ENCODE measurements around the gene MIPEP.

Gene MIPEP

DNA sequence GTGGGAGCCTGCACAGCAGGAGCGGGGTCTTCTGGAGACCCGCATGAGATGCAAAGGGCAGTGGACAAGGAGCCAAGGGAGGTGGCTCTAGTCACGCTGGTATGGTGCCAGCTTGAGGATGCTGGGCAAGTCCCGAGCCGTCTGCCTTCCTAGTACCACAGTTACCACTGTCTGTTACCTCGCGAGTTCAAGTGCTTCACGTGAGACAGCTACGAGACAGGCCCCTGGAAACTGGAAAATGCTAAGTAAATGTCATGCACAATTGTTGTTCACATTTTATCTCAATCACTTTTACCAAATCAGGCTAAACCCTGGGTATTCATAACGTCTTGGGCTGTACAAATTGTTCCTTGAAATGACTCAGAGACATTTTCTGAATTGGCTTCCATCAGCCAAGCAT lies 163.3 kb downstream of the MIPEP start:
- Histone ChIP-seq H3K23ac (ENCODE audit: low read length) (no peak overlapping the region), H2AK5ac (ENCODE audit: low read length) (no peak overlapping the region), H3K4ac (ENCODE audit: low read depth, low read length) (no peak overlapping the region), H2BK120ac (ENCODE audit: low read depth, low read length) (no peak overlapping the region), H3K56ac (ENCODE audit: low read length) (no peak overlapping the region), H3K79me2 (ENCODE audit: control insufficient read depth, insufficient read depth, low read length) (no peaks in the 10 kb centered on the region), H4K8ac (ENCODE audit: low read depth, low read length) (no peak overlapping the region), H4K5ac (ENCODE audit: low read length) (no peak overlapping the region), H3K18ac (ENCODE audit: low read length) (no peak overlapping the region), H3K27me3 (ENCODE audit: insufficient read depth, low read length, poor library complexity) (no peaks in the 10 kb centered on the region), H3K79me1 (ENCODE audit: low read length) (no peaks in the 10 kb centered on the region), H2BK15ac (replicated peaks; ENCODE audit: low read depth) (no peak overlapping the region), H3K27ac (ENCODE audit: low read depth, low read length) (no peak overlapping the region), H2BK5ac (ENCODE audit: low read length) (no peak overlapping the region), H3K4me1 (ENCODE audit: control insufficient read depth, low read depth, low read length) (no peaks in the 10 kb centered on the region), H3K36me3 (ENCODE audit: control insufficient read depth, insufficient read depth, low read length) (no peaks in the 10 kb centered on the region), H3K4me3 (ENCODE audit: low read length) (no peak overlapping the region), H3K9ac (ENCODE audit: low read length) (no peak overlapping the region), H3K4me2 (ENCODE audit: low read length) (no peak overlapping the region)
- WGBS (ENCODE audit: extremely low coverage, insufficient coverage, low lambda C conversion rate), result no CpG with 5 or more reads among the region's 10 CpGs
- DNase-seq, result no peak

DNA sequence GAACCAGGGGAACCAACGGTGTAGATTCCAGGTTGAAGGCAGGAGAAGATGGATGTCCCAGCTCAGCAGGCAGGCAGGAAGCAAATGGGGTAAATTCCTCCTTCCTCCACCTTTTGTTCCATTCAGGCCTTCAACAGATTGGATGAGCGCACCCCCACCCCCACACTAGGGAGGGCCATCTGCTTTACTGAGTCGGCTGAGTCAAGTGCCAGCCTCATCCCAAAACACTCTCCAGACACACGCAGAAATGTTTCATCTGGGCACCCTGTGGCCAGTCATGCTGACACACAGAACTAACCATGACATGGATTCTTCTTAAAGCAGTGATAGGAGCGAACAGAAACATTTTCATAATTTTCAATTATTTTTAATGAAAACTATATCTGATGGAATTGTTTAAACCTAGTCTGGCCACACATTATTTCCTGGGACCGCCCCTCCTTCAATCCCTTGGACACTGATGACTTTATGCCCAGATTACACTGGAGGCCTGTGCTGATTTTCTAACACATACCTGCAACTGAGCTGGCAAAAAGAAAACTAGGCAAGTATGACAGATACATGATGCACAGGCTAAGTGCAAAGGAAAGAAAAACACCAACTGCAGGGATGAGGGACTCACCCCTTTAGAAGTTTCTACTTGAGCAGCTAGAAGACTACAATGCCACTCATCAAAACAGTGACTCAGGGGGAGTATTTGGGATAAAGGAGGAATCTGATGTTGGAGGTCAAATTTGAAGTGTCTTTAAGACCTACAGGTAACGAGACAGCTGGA lies 164.8 kb downstream of the MIPEP start:
- H3K79me2 ChIP-seq (ENCODE audit: control insufficient read depth, insufficient read depth, low read length), result no peaks in the 10 kb centered on the region
- H3K27ac ChIP-seq (ENCODE audit: low read depth, low read length), result no peak overlapping the region
- H2BK15ac ChIP-seq (replicated peaks; ENCODE audit: low read depth), result no peak overlapping the region
- H3K4ac ChIP-seq (ENCODE audit: low read depth, low read length), result no peak overlapping the region
- WGBS (ENCODE audit: extremely low coverage, insufficient coverage, low lambda C conversion rate), result no CpG with 5 or more reads among the region's 7 CpGs
- H3K4me3 ChIP-seq (ENCODE audit: low read length), result no peak overlapping the region
- no peaks in the 10 kb centered on the region for H3K79me1 ChIP-seq (ENCODE audit: low read length)
- H4K8ac ChIP-seq (ENCODE audit: low read depth, low read length), result no peak overlapping the region
- H3K23ac ChIP-seq (ENCODE audit: low read length), result no peak overlapping the region
- H2BK5ac ChIP-seq (ENCODE audit: low read length), result no peak overlapping the region
- no peak overlapping the region for H3K18ac ChIP-seq (ENCODE audit: low read length)
- H3K9ac ChIP-seq (ENCODE audit: low read length), result no peak overlapping the region
- no peak overlapping the region for H3K4me2 ChIP-seq (ENCODE audit: low read length)
- no peak overlapping the region for H3K56ac ChIP-seq (ENCODE audit: low read length)
- H2AK5ac ChIP-seq (ENCODE audit: low read length), result no peak overlapping the region
- no peaks in the 10 kb centered on the region for H3K27me3 ChIP-seq (ENCODE audit: insufficient read depth, low read length, poor library complexity)
- no peak overlapping the region for H2BK120ac ChIP-seq (ENCODE audit: low read depth, low read length)
- H4K5ac ChIP-seq (ENCODE audit: low read length), result no peak overlapping the region
- H3K36me3 ChIP-seq (ENCODE audit: control insufficient read depth, insufficient read depth, low read length), result no peaks in the 10 kb centered on the region
- peak; percentile 27 for DNase-seq
- H3K4me1 ChIP-seq (ENCODE audit: control insufficient read depth, low read depth, low read length), result no peaks in the 10 kb centered on the region

DNA sequence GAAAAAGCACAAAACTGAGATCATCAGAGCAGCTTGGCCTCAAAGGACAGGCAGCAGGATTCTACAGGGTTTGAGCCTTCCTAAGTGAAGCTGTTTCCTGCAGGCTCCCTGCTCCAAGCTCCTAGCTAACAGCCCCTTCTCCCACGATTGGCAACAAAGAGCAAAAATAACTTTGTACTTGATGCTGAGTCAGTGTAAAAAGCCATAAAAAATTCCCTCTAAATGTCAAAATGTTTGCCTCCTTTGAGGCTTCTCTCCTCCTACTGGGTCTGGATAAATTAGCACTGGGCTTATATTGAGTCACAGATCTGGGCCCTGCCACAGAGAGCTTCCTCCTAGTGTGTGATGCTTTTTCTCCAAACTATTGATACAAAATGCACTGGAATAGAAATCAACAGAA lies 165.7 kb downstream of the MIPEP start:
- Histone ChIP-seq H3K56ac (ENCODE audit: low read length) (no peak overlapping the region), H3K79me2 (ENCODE audit: control insufficient read depth, insufficient read depth, low read length) (no peaks in the 10 kb centered on the region), H2BK120ac (ENCODE audit: low read depth, low read length) (no peak overlapping the region), H4K5ac (ENCODE audit: low read length) (no peak overlapping the region), H3K4ac (ENCODE audit: low read depth, low read length) (no peak overlapping the region), H3K36me3 (ENCODE audit: control insufficient read depth, insufficient read depth, low read length) (no peaks in the 10 kb centered on the region), H3K23ac (ENCODE audit: low read length) (no peak overlapping the region), H4K8ac (ENCODE audit: low read depth, low read length) (no peak overlapping the region), H3K9ac (ENCODE audit: low read length) (no peak overlapping the region), H2BK15ac (replicated peaks; ENCODE audit: low read depth) (no peak overlapping the region), H3K27me3 (ENCODE audit: insufficient read depth, low read length, poor library complexity) (no peaks in the 10 kb centered on the region), H3K18ac (ENCODE audit: low read length) (no peak overlapping the region), H2BK5ac (ENCODE audit: low read length) (no peak overlapping the region), H2AK5ac (ENCODE audit: low read length) (no peak overlapping the region), H3K4me1 (ENCODE audit: control insufficient read depth, low read depth, low read length) (no peaks in the 10 kb centered on the region), H3K79me1 (ENCODE audit: low read length) (no peaks in the 10 kb centered on the region), H3K27ac (ENCODE audit: low read depth, low read length) (no peak overlapping the region), H3K4me2 (ENCODE audit: low read length) (no peak overlapping the region), H3K4me3 (ENCODE audit: low read length) (no peak overlapping the region)
- DNase-seq, result no peak
- no CpG with 5 or more reads among the region's 1 CpG for WGBS (ENCODE audit: extremely low coverage, insufficient coverage, low lambda C conversion rate)

DNA sequence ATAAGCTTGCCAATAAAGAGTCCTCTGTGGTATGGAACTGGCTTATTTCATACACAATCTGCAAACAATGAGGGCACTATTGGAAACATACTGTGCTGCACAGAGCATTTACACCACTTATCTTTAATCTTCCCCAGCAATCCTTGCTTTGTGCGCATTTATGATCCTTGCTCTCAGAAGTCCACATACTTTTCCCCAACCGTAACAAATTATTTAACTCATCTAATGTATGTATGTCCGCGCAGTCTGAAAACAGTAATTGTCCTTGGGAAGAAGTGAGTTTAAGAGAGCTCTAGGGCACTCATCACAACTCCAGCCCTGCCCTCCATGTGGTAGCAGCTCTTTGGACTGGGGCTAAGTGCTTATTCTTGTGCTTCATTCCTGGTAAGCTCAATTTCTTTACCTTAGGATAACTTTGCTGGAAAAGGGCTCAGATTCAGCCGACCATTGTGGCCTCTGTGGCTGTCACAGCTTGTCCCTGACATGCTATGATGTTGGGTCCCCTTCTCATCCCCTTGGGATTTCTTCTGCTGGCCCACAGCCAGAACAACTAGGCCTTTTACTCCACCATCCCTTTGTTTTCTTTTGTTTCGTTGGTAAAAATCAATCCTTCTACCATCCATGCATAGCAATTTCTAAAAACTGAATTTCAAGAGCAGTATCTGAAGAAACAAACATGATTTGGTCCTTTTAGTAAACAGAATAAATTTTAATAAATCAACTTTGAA lies 166.3 kb downstream of the MIPEP start:
- no CpG with 5 or more reads among the region's 6 CpGs for WGBS (ENCODE audit: extremely low coverage, insufficient coverage, low lambda C conversion rate)

GRCh38 chr13:23718996-23719395 lies 170.2 kb downstream of the MIPEP start:
- Histone ChIP-seq H3K79me2 (ENCODE audit: control insufficient read depth, insufficient read depth, low read length) (no peaks in the 10 kb centered on the region), H3K9ac (ENCODE audit: low read length) (no peak overlapping the region), H2AK5ac (ENCODE audit: low read length) (no peak overlapping the region), H2BK5ac (ENCODE audit: low read length) (no peak overlapping the region), H3K27me3 (ENCODE audit: insufficient read depth, low read length, poor library complexity) (no peaks in the 10 kb centered on the region), H3K18ac (ENCODE audit: low read length) (no peak overlapping the region), H3K4ac (ENCODE audit: low read depth, low read length) (no peak overlapping the region), H2BK15ac (replicated peaks; ENCODE audit: low read depth) (no peak overlapping the region), H3K36me3 (ENCODE audit: control insufficient read depth, insufficient read depth, low read length) (no peaks in the 10 kb centered on the region), H3K23ac (ENCODE audit: low read length) (no peak overlapping the region), H3K4me1 (ENCODE audit: control insufficient read depth, low read depth, low read length) (no peaks in the 10 kb centered on the region), H3K4me2 (ENCODE audit: low read length) (no peak overlapping the region), H3K56ac (ENCODE audit: low read length) (no peak overlapping the region), H4K8ac (ENCODE audit: low read depth, low read length) (no peak overlapping the region), H3K79me1 (ENCODE audit: low read length) (no peaks in the 10 kb centered on the region), H2BK120ac (ENCODE audit: low read depth, low read length) (no peak overlapping the region), H4K5ac (ENCODE audit: low read length) (no peak overlapping the region), H3K27ac (ENCODE audit: low read depth, low read length) (no peak overlapping the region), H3K4me3 (ENCODE audit: low read length) (no peak overlapping the region)
- DNase-seq, result no peak
- no CpG with 5 or more reads among the region's 2 CpGs for WGBS (ENCODE audit: extremely low coverage, insufficient coverage, low lambda C conversion rate)

More for the DNA sequence above, 166.3 kb downstream of the MIPEP start:
- no peaks in the 10 kb centered on the region for H3K79me2 ChIP-seq (ENCODE audit: control insufficient read depth, insufficient read depth, low read length)
- H3K36me3 ChIP-seq (ENCODE audit: control insufficient read depth, insufficient read depth, low read length), result no peaks in the 10 kb centered on the region
- H3K23ac ChIP-seq (ENCODE audit: low read length), result no peak overlapping the region
- DNase-seq, result no peak
- H3K4ac ChIP-seq (ENCODE audit: low read depth, low read length), result no peak overlapping the region
- no peak overlapping the region for H3K4me2 ChIP-seq (ENCODE audit: low read length)
- no peak overlapping the region for H3K18ac ChIP-seq (ENCODE audit: low read length)
- no peaks in the 10 kb centered on the region for H3K79me1 ChIP-seq (ENCODE audit: low read length)
- H2AK5ac ChIP-seq (ENCODE audit: low read length), result no peak overlapping the region
- H3K27me3 ChIP-seq (ENCODE audit: insufficient read depth, low read length, poor library complexity), result no peaks in the 10 kb centered on the region
- H2BK15ac ChIP-seq (replicated peaks; ENCODE audit: low read depth), result no peak overlapping the region
- H2BK5ac ChIP-seq (ENCODE audit: low read length), result no peak overlapping the region
- no peak overlapping the region for H3K9ac ChIP-seq (ENCODE audit: low read length)
- no peaks in the 10 kb centered on the region for H3K4me1 ChIP-seq (ENCODE audit: control insufficient read depth, low read depth, low read length)
- no peak overlapping the region for H3K56ac ChIP-seq (ENCODE audit: low read length)
- no peak overlapping the region for H4K5ac ChIP-seq (ENCODE audit: low read length)
- no peak overlapping the region for H3K4me3 ChIP-seq (ENCODE audit: low read length)
- H3K27ac ChIP-seq (ENCODE audit: low read depth, low read length), result no peak overlapping the region
- no peak overlapping the region for H2BK120ac ChIP-seq (ENCODE audit: low read depth, low read length)
- no peak overlapping the region for H4K8ac ChIP-seq (ENCODE audit: low read depth, low read length)
